GM10847 (cell line): Measurements from ENCODE around the gene FAM124A.

ENCODE experiments used
- POLR2A ChIP-seq: IDR thresholded peaks from 2 replicates; pipeline ENCODE4 v1.6.1; 2011; ENCODE audit not compliant: insufficient read length; ENCODE audit errors: extremely low read depth

FAM124A gene

GRCh38 chr13:51207881-51208280, 14.3 kb upstream of the FAM124A start:
- TF ChIP-seq POLR2A, result no peak

GRCh38 chr13:51208716-51209115, 13.5 kb upstream of the FAM124A start:
- no peak for TF ChIP-seq POLR2A

GRCh38 chr13:51211910-51212309, 10.3 kb upstream of the FAM124A start:
- TF ChIP-seq POLR2A, result no peak

- TF ChIP-seq POLR2A, result no peak
These were observed 9.4 kb upstream of the FAM124A start for GRCh38 chr13:51212758-51213157.

GRCh38 chr13:51213173-51213728, 8.9 kb upstream of the FAM124A start:
- TF ChIP-seq POLR2A, result no peak

GRCh38 chr13:51218626-51219025, 3.6 kb upstream of the FAM124A start:
- no peak for TF ChIP-seq POLR2A

GRCh38 chr13:51220706-51221105, 1.5 kb upstream of the FAM124A start:
- TF ChIP-seq POLR2A, result no peak

- TF ChIP-seq POLR2A, result no peak
These were observed 1.1 kb upstream of the FAM124A start for GRCh38 chr13:51221108-51221507.

GRCh38 chr13:51221674-51222036, 543 bp upstream of the FAM124A start:
- no peak for TF ChIP-seq POLR2A

- TF ChIP-seq POLR2A, result no peak
These were observed 725 bp downstream of the FAM124A start for GRCh38 chr13:51222686-51223559.

GRCh38 chr13:51223560-51224270, 1.5 kb downstream of the FAM124A start:
- no peak for TF ChIP-seq POLR2A

- TF ChIP-seq POLR2A, result no peak
These were observed 2.8 kb downstream of the FAM124A start for GRCh38 chr13:51225029-51225428.

- TF ChIP-seq POLR2A, result no peak
These were observed 5.2 kb downstream of the FAM124A start for GRCh38 chr13:51227404-51227803.

GRCh38 chr13:51229101-51229719, 7.0 kb downstream of the FAM124A start:
- TF ChIP-seq POLR2A, result no peak

GRCh38 chr13:51229731-51230130, 7.5 kb downstream of the FAM124A start:
- TF ChIP-seq POLR2A, result no peak
